ENCODE data around the gene TNC.
"Not testable (repeated sequence)": the region's sequence is repeated elsewhere in the genome, so short reads cannot be mapped to it uniquely, and the experiment has no call there.

The TNC gene

DNA sequence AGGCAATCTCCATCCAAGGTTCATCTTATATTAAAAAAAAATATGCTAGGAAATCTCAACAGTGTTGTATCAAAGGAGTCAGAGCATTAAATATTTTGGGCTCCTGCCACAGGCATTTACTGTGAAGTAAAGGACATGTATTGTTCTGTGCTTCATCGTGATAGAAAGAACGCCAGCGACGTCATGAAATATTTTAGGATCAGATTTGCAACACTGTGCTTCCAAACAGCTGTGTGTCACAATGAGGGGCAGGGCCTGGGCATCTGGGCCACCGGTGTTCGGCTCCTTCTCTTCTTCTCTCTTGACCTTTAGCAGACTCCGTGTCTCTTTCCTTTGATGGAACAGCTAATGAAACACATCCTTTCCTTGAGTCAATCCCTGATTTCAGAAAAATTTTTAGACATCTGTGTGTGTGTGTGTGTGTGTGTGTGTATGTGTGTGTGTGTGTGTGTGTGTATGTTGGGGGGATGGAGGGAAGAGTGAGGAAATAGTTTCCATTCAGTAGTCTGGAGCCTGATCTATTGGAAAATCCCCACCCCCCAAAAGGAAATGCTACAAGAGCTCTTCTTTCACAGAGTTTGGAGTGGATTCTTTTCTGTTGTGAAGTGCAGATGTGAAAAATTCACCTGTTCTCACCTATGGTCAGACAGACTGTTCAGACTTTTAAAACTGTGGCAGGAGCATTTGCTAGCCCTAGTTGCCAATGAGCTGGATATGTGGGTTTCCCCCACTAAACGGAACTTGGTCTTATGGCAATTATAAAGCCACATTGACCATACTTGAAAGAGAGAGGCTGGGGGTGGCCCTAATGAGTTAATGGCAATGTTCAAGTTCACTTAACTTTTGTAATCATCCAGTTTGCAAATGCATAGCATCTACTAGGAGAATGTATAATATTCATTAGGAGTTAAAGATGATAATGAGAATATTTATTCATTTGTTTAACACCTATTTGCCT, 18.1 kb upstream of the TNC start:
- TF ChIP-seq, protein P1, sequence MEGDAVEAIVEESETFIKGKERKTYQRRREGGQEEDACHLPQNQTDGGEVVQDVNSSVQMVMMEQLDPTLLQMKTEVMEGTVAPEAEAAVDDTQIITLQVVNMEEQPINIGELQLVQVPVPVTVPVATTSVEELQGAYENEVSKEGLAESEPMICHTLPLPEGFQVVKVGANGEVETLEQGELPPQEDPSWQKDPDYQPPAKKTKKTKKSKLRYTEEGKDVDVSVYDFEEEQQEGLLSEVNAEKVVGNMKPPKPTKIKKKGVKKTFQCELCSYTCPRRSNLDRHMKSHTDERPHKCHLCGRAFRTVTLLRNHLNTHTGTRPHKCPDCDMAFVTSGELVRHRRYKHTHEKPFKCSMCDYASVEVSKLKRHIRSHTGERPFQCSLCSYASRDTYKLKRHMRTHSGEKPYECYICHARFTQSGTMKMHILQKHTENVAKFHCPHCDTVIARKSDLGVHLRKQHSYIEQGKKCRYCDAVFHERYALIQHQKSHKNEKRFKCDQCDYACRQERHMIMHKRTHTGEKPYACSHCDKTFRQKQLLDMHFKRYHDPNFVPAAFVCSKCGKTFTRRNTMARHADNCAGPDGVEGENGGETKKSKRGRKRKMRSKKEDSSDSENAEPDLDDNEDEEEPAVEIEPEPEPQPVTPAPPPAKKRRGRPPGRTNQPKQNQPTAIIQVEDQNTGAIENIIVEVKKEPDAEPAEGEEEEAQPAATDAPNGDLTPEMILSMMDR (conservative IDR thresholded peaks at IDR 0.05; ENCODE audit: low read depth, low read length), result no peak
- H3K4me3 ChIP-seq (ENCODE audit: low read length), result no peak overlapping the region
- DNase-seq (ENCODE audit: low read depth), result no peak

DNA sequence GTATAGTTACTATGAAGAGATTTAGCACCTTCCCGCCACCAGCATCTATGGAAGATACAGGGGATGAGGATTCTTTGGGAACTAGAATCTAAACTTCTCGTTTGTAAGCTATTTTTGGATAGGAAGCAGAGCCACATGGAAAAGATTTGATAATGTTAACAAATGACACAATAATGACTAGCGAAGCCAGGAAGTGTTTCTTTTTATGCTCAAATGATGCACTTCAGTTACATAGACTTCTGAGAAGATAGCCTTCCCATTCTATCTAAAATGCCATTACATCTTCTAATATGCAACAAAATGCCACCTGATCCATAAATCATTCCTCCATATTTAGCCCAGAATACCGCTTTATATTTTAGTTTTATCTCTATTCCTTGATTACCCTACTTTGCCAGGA, 17.0 kb upstream of the TNC start:
- no peak overlapping the region for H3K4me3 ChIP-seq (ENCODE audit: low read length)
- TF ChIP-seq, protein P1 (conservative IDR thresholded peaks at IDR 0.05; ENCODE audit: low read depth, low read length), result no peak

DNA sequence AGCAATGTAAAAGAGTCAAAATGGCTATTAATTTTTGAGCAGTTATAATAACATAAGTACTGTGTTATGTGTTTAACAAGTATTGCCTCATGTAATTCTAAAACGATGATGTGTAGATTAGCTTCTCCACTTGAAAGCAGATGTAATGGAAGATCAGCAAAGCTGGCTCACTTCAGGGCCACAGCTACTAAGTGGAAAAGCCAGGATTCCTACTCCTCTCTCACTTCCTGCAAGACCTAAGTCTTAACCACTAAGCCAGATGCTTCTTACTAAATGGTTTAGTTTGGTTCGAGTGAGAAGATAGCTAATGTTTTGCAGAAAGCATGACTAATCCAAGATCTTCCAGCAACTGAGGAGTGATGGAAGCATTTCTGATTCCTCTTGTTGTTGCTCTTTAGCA, 15.7 kb upstream of the TNC start:
- TF ChIP-seq, protein P1 (conservative IDR thresholded peaks at IDR 0.05; ENCODE audit: low read depth, low read length), result no peak
- no peak for DNase-seq (ENCODE audit: low read depth)
- no peak overlapping the region for H3K4me3 ChIP-seq (ENCODE audit: low read length)

More for the DNA sequence above, 17.0 kb upstream of the TNC start:
- no peak for DNase-seq (ENCODE audit: low read depth)

DNA sequence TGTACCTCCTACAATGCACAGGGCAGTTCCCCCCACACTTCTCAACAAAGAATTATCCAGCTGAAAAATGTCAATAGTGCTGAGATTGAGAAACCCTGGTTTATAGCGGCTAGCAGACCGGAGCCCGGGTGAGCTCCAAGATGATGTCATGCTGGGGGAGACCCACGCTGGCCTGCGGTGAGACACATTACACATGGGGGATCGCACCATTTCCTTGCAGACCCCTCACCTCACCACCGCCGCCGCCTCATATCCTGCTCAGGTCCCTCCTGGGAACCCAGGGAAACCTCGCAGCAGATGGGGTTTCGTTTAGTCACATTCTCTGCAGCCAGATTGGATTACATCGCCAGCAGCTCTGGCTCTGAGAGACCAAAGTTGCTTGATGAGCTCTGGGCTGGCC, 14.7 kb upstream of the TNC start:
- TF ChIP-seq, protein P1 (conservative IDR thresholded peaks at IDR 0.05; ENCODE audit: low read depth, low read length), result no peak
- no peak overlapping the region for H3K4me3 ChIP-seq (ENCODE audit: low read length)
- DNase-seq (ENCODE audit: low read depth), result no peak

DNA sequence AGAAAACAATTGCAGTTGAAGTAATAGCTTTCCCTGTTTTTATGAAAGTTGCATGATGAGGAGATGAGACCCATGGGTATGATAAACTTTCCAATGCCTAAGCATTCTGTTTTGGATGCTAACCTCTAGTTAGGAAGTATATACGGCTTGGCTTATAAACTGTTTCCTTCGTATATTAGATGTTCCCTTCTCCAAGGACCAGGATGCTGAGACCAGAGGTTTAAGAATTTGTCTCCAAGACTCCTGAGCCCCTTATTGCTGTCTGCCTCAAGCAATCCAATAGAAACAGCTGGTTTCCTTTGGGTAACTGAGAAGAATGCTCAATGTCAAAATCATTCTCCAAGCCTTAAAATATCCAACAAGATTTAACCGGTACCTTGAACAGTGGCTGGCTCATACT, 12.2 kb upstream of the TNC start:
- TF ChIP-seq, protein P1 (conservative IDR thresholded peaks at IDR 0.05; ENCODE audit: low read depth, low read length), result no peak
- no peak overlapping the region for H3K4me3 ChIP-seq (ENCODE audit: low read length)
- DNase-seq (ENCODE audit: low read depth), result no peak

DNA sequence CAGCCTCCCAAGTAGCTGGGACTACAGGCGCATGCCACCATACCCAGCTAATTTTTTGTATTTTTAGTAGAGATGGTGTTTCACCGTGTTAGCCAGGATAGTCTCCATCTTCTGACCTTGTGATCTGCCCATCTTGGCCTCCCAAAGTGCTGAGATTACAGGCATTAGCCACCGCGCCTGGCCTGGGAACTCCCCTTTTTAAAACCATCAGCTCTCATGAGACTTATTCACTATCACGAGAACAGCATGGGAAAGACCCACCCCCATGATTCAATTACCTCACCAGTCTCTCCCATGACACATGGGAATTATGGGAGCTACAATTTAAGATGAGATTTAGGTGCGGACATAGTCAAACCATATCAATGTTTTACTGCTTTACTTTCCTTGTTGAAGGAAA, 10.8 kb upstream of the TNC start:
- not testable (repeated sequence) for H3K4me3 ChIP-seq (ENCODE audit: low read length); DNase-seq (ENCODE audit: low read depth)

DNA sequence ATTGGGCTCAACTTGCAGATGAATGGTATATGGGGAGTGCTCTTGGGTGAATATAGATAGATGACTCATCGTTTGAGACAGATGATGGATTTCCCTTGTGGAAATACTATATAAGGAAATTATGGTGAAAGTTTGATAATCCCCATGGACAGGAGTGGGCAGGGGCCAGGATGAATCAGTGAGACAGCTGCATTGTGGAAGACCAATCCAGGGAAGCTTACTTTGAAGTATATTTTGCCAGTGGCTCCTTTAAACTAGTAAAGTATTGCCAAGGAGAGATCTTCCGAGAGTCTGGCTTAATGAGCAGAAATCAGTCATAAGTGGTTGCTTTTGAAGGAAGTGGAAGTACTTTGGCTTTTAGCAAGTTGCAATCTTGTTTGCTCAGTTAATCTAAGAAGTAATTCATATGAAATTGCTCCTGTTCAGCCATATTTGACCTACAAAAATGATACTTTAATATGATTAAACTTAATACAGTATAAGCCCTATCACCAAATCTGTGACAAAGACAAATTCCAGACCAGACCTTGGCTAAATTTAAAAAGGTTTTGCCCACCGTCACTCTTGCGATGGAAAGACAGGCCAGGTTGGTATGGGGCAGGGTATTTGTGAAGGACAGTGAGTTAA, 9.3 kb upstream of the TNC start:
- TF ChIP-seq, protein P1 (conservative IDR thresholded peaks at IDR 0.05; ENCODE audit: low read depth, low read length), result no peak
- no peak overlapping the region for H3K4me3 ChIP-seq (ENCODE audit: low read length)
- DNase-seq (ENCODE audit: low read depth), result no peak

All from retinal pigment epithelial cell (primary cell).